Measurements from ENCODE around the gene PTPN7.
"Not testable (repeated sequence)": the region's sequence is repeated elsewhere in the genome, so short reads cannot be mapped to it uniquely, and the experiment has no call there.

The PTPN7 gene

DNA sequence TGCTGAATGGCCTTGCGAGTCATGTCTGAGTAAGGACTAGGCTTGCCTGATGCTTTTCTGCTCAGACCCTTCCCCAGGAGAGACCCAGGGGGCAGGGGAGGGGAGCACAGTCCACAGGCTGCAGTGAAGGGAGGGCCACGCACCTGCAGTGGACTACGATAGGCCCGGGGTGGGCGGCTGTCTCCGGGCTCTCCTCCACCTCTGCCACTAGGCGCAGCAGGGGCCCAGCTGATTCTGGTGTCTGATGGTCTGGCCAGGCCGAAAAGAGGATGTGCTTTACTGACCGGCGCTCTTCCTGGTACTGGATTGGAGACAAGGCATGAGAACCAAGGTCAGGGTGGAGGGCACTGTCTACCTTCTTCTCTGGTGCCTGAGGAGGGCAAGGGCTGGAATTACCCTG, 8.0 kb downstream of the PTPN7 start:
- DNase-seq (ENCODE audit: low read depth in 2 of 2) = no peak

DNA sequence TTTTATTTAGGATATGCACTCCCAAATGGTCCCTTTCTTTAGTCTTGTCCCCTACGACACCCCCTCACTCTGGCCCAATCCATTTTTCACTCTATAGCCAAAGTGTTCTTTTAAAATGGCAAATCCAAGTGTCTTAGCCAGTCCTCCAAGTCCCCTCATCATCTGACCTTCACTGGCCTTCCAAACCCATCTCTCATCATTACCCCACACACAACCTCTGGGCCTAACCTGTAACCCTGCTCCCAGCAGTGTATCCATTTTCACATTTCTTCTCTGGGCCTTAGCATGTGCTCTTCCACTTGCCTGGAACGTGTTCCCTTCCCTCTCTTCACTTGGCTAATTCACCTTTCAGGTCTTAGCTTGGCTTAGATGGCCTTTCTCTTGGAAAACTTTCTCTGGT, 9.4 kb downstream of the PTPN7 start:
- no peak for DNase-seq (ENCODE audit: low read depth in 2 of 2)

GRCh38 chr1:202150602-202151001, 9.8 kb downstream of the PTPN7 start:
- DNase-seq (ENCODE audit: low read depth in 2 of 2) = no peak

- DNase-seq (ENCODE audit: low read depth in 2 of 2) = no peak
These were observed 10.2 kb downstream of the PTPN7 start for GRCh38 chr1:202150187-202150586.

- no peak for DNase-seq (ENCODE audit: low read depth in 2 of 2)
These were observed 10.8 kb downstream of the PTPN7 start for GRCh38 chr1:202149566-202149965.

DNA sequence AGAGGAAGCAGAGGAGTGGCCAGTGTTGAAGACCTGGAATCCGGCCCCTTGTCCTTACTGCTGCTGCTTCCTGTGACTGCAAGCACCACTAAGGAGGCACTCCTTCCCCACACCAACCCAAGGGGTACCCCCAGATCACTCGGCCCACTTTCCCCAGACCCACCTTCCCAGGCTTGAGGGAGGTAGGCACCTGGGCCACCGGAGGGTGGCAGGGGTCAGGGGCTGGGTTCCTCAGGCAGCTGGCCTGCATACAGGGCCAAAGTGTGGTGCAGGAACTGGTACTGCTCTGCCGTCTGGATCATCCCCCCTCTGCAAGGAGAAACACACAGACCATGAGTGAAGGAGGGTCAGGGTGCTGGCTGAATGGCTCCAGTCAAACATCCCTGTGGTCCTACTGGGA, 12.0 kb downstream of the PTPN7 start:
- DNase-seq (ENCODE audit: low read depth in 2 of 2) = no peak

DNA sequence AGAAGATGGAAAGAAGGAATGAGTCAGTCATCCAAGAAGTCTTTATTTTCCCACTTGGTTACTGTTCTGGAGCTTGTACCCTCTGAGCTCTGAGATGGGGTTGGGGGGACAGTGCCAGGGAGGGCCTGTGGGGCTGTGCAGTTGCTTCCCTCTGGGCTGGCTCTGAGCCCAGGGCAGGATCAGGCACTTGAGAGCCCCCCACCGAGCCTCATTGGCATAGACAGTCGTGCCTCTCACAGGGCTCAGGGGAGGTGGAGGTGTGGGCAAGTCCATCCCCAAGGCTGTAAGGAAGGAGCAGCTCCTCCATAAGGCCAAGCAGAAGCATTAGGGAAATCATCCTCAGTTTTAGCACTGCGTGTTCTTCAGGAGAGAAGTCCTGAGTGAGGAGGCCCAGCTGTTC, 13.4 kb downstream of the PTPN7 start:
- no peak for DNase-seq (ENCODE audit: low read depth in 2 of 2)

GRCh38 chr1:202146279-202146678, 14.1 kb downstream of the PTPN7 start:
- no peak for DNase-seq (ENCODE audit: low read depth in 2 of 2)

DNA sequence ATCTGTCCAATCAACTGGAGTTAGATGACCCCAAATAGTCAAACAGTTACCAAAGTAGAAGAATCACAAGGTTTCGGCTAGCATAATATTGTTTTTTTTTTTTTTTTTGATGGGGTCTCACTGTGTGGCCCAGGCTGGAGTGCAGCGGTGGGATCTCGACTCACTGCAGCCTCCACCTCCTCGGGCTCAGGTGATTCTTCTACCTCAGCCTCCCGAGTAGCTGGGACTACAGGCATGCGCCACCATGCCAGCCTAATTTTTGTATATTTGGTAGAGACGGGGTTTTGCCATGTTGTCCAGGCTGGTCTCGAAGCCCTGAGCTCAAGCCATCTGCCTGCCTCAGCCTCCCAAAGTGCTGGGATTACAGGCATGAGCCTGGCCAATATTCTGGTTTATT, 14.7 kb downstream of the PTPN7 start:
- DNase-seq (ENCODE audit: low read depth in 2 of 2) = not testable (repeated sequence)

GRCh38 chr1:202145068-202145743, 15.2 kb downstream of the PTPN7 start:
- DNase-seq (ENCODE audit: low read depth in 2 of 2) = no peak

- peak in 1 of 2 experiments; percentile 8 for DNase-seq (ENCODE audit: low read depth in 2 of 2)
These were observed 15.9 kb downstream of the PTPN7 start, which contains the start of gene ARL8A for GRCh38 chr1:202144402-202145067. Gene ARL8A (minus strand): TSS chr1:202144737. CDS start chr1:202144572, 165 bp downstream.

GRCh38 chr1:202143768-202144401, 16.5 kb downstream of the PTPN7 start:
- no peak for DNase-seq (ENCODE audit: low read depth in 2 of 2)

- DNase-seq (ENCODE audit: low read depth in 2 of 2) = no peak
These were observed 17.2 kb downstream of the PTPN7 start for GRCh38 chr1:202143011-202143767.

- DNase-seq (ENCODE audit: low read depth in 2 of 2) = not testable (repeated sequence)
These were observed 18.9 kb downstream of the PTPN7 start for GRCh38 chr1:202141468-202141867.

DNA sequence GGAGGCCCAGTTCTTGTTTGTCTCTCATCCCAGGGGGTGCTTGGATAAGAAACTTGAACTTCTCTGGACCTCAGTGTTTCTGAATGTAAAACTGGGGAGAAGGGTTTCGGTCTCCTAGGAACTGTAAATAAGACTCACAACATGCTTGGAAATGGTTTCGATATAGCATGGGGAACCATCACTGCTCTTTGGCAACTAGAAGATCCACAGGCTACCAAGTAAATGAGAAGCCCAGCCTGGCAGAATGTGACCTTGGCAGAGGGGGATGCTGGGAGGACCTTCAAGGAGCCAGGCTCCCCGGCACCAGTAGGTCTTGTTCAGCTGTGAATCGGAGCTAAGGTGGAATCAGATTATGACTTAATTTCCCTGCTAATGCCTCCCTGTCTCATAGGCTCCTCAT, 19.6 kb downstream of the PTPN7 start:
- DNase-seq (ENCODE audit: low read depth in 2 of 2) = no peak

DNA sequence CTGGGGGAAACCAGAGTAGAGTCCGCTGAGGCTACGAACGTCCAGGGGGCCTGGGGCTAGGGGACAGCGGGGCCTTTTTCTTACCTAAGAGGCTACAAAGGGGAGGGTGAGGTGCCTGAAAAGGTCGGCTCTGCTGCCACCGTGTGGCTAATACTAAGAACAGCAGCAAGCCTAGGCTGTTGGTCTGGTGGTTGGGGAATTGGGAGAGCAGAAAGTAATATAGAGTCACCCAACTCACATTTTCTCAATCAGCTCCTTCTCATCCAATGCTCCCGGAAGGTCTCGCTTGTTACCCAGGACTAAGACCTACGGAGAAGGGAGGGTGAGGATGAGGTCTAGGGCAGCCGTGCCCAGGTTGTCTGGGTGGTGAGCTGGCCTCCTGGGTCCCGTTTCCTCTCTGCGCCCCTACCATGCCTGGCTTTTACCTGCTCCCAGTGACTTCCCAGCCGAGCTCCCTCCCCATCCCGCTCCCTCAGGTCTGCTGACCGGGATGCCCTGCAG, 25.1 kb downstream of the PTPN7 start:
- DNase-seq (ENCODE audit: low read depth in 2 of 2) = peak; percentile 21 to 35

GRCh38 chr1:202134645-202135172, 25.7 kb downstream of the PTPN7 start:
- no peak for DNase-seq (ENCODE audit: low read depth in 2 of 2)

- DNase-seq (ENCODE audit: low read depth in 2 of 2) = no peak
These were observed 26.4 kb downstream of the PTPN7 start for GRCh38 chr1:202133989-202134388.

DNA sequence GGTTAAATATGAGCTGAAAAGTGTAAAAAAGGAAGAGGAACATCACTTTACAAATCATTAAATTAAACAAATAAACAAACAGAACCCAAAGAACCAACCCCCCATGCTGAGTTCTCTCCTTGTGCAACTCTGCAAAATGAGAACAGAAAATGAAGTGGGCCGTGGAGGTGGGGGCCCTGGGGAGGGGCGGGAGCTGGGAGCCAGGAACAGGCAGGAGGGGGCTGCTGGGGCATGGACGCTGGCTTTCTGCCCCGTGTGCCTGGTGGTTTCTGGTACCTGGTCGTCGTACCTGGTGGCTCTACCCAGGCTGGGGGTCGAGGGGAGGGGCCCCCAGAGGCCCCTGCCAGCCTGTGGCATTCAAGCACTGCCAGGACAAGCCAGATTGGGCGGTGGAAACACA, 26.9 kb downstream of the PTPN7 start:
- no peak for DNase-seq (ENCODE audit: low read depth in 2 of 2)

- no peak for DNase-seq (ENCODE audit: low read depth in 2 of 2)
These were observed 27.4 kb downstream of the PTPN7 start for GRCh38 chr1:202133001-202133400.

GRCh38 chr1:202131956-202132821, 28.2 kb downstream of the PTPN7 start:
- no peak for DNase-seq (ENCODE audit: low read depth in 2 of 2)

All from fibroblast of skin of left quadriceps (primary cell).